SK-N-MC (cell line): Measurements from ENCODE around the gene CDNF.

ENCODE experiments used
- DNase-seq: peaks from one replicate; pipeline ENCODE4 v3.0.0-alpha.2; 2011; ENCODE audit warnings: low read depth, low spot score
- H3K27ac ChIP-seq: fragments of 200-600 bp; sonication (generic); 2 replicates; pipeline ENCODE4 v1.5.1; 2016; ENCODE audit warnings: mixed run types
- H3K36me3 ChIP-seq: fragments of 200-600 bp; sonication (generic); 2 replicates; pipeline ENCODE4 v1.6.1; 2017; ENCODE audit warnings: antibody characterized with exemption, low read length, mixed read lengths; ENCODE audit not compliant: insufficient read depth
- H3K4me3 ChIP-seq: fragments of 200-600 bp; sonication (generic); 2 replicates; pipeline ENCODE4 v1.5.1; 2016
- H3K9ac ChIP-seq: fragments of 200-600 bp; sonication (generic); 2 replicates; pipeline ENCODE4 v1.8.0; 2017; ENCODE audit warnings: mixed run types, mixed read lengths; ENCODE audit not compliant: insufficient read length
- H3K9me3 ChIP-seq: fragments of 200-600 bp; sonication (generic); 2 replicates; pipeline ENCODE4 v1.6.1; 2017; ENCODE audit warnings: low read depth, mild to moderate bottlenecking, antibody characterized with exemption, low read length, moderate library complexity, mixed read lengths
- EZH2 ChIP-seq: fragments of 200-600 bp; sonication (generic); IDR thresholded peaks from one replicate; pipeline ENCODE4 v1.6.1; 2017; ENCODE audit warnings: antibody characterized with exemption
- FOXP2 ChIP-seq: optimal IDR thresholded peaks from 2 replicates; pipeline ENCODE3; 2011; ENCODE audit warnings: mild to moderate bottlenecking, moderate library complexity; ENCODE audit not compliant: insufficient read depth; ENCODE audit errors: extremely low read length, control extremely low read depth
- POLR2AphosphoS5 ChIP-seq: IDR thresholded peaks from 2 replicates; pipeline ENCODE4 v1.6.1; 2012; ENCODE audit warnings: mild to moderate bottlenecking, low read depth, low read length, borderline replicate concordance

Gene CDNF

GRCh38 chr10:14770927-14771326, 66.9 kb downstream of the CDNF start:
- DNase-seq, result no peak

More at GRCh38 chr10:14770927-14771326, 66.9 kb downstream of the CDNF start:
- Histone ChIP-seq H3K4me3 (no peak overlapping the region), H3K9me3 (no peaks in the 10 kb centered on the region), H3K9ac (no peak overlapping the region), H3K27ac (no peak overlapping the region), H3K36me3 (no peaks in the 10 kb centered on the region)
- TF ChIP-seq FOXP2, result no peak
- no peak for TF ChIP-seq POLR2AphosphoS5
- no peak for TF ChIP-seq EZH2
